ENCODE results near the gene ZGPAT.

GRCh38 chr20:63697868-63698545 is 9.8 kb upstream of the ZGPAT start:
- TF ChIP-seq, protein P1, sequence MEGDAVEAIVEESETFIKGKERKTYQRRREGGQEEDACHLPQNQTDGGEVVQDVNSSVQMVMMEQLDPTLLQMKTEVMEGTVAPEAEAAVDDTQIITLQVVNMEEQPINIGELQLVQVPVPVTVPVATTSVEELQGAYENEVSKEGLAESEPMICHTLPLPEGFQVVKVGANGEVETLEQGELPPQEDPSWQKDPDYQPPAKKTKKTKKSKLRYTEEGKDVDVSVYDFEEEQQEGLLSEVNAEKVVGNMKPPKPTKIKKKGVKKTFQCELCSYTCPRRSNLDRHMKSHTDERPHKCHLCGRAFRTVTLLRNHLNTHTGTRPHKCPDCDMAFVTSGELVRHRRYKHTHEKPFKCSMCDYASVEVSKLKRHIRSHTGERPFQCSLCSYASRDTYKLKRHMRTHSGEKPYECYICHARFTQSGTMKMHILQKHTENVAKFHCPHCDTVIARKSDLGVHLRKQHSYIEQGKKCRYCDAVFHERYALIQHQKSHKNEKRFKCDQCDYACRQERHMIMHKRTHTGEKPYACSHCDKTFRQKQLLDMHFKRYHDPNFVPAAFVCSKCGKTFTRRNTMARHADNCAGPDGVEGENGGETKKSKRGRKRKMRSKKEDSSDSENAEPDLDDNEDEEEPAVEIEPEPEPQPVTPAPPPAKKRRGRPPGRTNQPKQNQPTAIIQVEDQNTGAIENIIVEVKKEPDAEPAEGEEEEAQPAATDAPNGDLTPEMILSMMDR (IDR thresholded peaks at IDR 0.05): no peak
- no peak for TF ChIP-seq POLR2A (IDR thresholded peaks at IDR 0.05)
